ENCODE results near the gene PLIN3.
"Not testable (repeated sequence)": the region's sequence is repeated elsewhere in the genome, so short reads cannot be mapped to it uniquely, and the experiment has no call there.

PLIN3 gene

DNA sequence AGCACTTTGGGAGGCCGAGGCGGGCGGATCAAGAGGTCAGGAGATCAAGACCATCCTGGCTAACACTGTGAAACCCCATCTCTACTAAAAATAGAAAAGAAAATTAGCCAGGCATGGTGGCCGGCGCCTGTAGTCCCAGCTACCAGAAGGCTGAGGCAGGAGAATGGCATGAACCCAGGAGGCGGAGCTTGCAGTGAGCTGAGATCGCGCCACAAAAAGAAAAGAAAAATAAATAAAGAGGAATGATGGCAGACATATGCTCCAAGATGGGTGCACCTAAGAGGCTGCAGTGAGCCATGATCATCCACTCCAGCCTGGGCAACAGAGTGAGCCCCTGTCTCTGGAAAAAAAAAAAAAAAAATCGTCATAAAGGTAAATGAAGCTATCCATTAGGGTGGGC is 21.5 kb downstream of the PLIN3 start:
- not testable (repeated sequence) for DNase-seq

DNA sequence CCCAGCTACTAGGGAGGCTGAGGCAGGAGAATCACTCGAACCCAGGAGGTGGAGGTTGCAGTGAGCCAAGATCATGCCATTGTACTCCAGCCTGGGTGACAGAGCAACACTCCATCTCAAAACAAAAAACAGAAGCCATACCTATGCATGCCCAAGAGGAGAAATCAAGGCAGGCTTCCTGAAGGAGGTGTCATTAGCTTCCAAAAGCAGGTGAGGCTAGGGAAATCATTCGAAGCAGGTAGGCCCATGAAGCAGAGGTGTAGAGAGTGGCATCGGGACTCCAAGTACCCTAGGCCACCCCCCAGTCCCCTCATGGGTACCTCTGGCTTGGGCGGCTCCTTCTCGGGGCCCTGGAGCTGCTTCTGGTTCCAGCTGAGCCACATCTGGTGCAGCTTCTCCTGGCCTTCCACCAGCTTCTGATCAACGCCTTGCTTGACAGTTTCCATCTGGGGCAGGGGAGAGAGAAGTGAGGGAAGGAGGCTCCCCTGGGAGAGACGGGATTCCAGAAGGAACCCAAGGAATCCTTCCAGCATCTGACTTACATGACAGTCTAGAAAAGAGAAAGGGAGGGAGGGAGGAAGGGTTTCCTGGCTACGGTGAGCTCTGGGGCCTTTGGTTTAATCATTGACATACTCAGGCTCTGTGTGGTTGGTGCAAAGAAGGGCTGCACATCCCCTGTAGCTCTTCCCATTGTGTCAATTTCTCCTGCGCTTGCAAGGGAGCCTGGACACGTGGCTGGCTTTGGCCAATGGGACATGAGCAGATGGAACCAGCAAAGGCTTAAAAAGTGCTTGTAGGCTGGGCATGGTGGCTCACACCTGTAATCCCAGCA is 22.9 kb downstream of the PLIN3 start:
- no peak for DNase-seq

DNA sequence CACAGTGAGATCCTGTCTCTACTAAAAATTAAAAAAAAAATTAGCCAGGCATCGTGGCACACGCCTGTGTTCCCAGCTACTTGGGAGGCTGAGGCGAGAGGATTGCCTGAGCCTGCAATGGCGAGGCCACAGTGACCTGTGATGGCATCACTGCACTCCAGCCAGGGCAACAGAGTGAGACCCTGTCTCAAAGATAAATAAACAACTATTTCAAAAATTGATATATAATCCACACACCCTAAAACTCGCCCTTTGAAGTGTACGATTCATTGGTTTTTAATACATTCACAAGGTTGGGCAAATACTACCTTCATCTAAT is 23.9 kb downstream of the PLIN3 start:
- no peak for DNase-seq

DNA sequence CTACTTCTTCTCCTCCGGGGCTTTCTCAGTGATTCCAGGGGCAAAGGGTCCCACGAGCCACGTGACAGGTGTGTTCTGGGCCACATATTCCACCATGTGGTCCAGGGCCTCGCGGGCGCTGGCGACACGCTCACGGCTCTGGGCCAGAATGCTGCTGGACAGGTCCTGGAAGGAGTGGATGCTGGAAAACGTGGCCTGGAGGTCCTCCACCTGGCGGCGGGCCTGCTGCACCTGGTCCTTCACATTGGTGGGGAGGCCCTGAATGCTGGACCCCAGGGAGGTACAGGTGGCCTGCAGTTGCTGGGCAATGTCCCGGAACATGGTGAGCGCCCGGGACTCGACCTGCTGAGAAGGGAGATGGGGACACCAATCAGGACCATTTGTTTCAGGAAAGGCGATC is 28.3 kb downstream of the PLIN3 start:
- DNase-seq, result no peak

DNA sequence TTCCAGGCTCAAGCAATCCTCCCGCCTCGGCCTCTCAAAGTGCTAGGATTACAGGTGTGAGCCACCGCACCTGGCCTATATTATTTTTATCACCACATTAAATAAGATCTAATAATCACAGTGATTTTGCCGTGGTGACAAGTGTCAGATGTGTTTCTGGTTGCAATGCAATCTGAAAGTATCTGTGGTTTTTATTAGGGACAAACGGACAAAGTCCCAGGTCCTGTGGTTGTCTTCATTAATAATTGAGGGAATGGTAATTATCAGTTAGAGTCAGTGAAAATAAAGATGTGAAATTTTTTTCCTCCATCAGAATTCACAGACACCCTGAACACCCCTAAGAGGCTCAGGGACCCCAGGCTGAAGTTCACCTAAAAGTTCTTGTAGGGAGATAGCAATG is 34.7 kb downstream of the PLIN3 start:
- DNase-seq, result no peak

DNA sequence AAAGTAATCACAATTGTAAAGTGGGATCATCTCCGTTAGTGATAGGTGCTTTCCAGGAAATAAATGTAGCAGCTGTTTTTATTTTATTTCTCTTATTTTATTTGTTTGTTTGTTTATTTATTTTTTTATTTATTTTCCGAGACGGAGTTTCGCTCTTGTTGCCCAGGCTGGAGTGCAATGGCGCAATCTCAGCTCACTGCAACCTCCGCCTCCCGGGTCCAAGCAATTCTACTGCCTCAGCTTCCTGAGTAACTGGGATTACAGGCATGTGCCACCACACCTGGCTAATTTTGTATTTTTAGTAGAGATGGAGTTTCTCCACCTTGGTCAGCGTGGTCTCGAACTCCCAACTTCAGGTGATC is 35.5 kb downstream of the PLIN3 start:
- DNase-seq, result not testable (repeated sequence)

DNA sequence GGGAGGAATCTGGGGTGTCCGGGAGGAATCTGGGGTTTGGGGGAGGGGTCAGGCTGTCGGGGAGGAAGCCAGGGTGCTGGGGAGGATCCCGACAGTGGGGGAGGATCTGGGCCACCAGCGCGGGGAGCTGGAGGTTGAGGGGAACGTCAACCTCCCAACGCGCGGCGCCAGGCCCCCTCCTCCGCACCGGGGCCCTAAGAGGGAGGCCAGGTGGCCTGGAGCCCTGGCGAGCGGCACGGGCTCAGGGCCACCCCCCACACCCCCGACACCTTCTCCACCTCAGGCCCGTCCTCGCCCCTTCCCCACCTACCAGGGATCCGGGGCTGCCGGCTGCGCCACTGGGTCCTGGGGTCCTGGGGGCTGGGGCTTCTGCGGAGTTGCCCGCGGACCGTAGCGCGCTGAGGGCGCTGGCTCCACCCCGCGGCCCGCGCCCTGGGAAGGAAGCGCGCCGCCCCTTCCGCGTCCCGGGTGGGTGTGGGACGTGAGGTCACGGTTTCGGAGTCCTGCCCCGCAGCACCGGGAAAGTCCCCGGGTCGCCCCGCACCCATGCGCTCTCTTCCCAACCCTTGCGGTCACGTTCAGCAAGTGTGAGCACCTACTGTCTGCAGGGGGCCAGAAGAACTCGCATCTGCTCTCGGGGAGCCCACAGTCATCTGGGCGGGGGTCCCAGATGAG is 36.0 kb downstream of the PLIN3 start, which contains the start of gene TICAM1:
Gene TICAM1, minus strand, starts transcription at position 409 of the 675 bp plus-strand sequence. CDS start 13,335 bp downstream, outside the sequence.
- peak; percentile 90 for DNase-seq

DNA sequence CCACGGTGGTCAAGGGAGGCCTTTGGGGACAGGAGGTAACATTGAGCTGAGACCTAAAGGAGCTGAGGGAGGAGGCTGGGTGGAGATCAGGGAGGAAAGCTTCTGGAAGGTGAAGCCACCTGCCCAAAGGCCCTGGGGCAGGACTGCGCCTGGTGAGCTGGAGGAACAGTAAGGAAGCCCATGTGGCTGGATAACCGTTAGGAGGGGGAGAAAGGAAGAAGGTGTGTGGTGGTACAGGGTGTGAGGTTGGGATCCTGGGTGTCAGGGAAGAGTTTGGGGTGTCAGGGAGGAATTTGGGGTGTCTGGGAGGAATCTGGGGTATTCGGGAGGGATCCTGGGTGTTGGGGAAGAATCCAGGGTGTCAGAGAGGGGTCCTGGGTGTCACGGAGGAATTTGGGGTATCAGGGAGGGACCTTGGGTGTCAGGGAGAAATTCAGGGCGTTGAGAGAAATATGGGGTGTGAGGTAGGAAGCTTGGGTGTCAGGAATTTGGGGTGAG is 36.6 kb downstream of the PLIN3 start:
- DNase-seq, result no peak

DNA sequence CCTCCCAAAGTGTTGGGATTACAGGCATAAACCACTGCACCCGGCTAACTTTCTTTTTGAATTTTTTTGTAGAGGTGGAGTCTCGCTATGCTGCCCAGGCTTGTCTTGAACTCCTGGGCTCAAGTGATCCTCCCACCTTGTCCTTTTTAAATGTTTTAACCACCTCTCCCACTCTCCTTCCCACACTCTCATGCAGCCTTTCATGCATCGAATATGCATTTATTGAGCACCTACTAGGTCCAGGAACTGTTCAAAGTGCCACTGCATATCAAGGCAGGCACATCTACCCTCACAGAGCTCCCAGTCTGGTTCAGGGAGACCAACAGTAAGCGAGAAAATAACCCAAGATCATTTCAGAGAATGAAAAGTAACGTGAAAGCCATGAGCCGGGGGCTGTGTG is 37.1 kb downstream of the PLIN3 start:
- DNase-seq, result no peak

DNA sequence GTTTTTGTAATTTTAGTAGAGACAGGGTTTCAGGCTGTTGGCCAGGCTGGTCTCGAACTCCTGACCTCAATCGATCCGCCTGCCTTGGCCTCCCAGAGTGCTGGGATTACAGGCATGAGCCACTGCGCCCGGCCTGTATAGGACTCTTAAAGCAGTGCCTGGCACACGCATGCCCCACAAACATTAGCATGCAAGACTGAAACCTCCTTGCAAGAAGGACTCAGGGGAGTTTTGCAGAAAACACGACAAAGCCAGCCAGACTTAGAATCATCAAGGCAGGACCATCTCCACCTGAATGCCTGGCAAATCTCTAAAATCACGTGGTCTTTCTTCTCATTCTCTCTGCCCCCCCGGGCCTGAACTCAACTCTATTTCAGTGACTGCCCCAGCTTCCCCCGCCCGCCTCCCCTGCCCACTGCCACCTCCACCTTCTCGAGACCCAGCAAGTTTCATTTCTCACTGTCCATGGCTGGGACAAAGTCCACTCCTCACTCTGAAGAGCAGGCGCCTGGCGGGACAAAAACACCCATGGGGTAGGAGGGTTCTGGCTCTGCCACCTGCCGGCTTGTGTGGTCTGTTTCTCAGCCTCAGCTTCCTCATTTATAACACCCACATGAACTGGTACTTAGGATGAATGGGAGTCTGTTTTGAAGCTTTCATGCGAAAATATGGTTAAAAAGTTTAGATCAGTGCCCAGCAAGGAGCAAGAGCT is 38.3 kb downstream of the PLIN3 start:
- peak; percentile 26 for DNase-seq

DNA sequence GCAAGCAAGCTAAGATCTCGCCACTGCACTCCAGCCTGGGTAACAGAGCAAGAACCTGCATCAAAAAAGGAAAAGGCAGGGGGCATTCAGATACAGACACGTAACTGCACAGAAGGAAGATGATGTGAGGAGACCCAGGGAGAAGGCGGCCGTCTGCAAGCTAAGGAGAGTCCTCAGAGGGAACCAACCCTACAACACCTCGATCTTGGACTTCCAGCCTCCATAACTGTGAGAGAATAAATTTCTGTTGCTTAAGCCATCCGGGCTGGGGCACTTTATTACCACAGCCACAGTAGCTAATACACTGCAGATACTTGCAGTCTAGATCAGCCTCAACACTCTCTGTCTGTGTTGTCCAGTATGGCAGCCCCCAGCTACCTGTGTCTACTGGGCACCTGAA is 43.9 kb downstream of the PLIN3 start:
- DNase-seq, result no peak

DNA sequence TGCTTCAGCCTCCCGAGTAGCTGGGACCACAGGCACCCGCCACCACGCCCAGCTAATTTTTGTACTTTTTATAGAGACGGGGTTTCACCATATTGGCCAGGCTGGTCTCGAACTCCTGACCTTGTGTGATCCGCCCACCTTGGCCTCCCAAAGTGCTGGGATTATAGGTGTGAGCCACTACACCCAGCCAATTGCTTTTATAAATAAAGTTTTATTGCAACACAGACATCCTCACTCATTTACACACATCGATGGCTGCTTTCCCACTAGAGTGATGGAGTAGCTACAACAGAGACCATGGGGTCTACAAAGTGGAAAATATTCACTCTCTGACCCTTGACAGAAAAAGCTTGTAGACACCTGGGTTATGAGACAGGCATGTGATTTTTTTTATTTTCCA is 45.1 kb downstream of the PLIN3 start:
- DNase-seq, result not testable (repeated sequence)

DNA sequence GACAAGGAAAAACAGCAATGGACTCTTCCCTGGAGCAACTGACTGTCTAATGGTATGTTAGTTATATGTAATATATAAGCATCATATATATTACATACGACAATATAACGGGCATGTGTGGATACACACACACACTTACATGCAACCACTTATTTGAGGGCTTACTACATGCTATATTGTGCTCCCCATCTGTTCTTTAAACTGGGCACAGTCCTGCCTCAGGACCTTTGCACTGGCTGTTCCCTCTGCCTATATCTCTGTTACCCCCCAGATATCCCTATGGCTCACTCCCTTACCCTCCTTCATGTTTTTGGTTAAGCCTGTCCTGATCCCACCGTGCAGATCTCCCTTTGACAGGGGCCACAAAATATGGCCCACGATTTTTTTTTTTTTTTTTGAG is 46.2 kb downstream of the PLIN3 start:
- no peak for DNase-seq

DNA sequence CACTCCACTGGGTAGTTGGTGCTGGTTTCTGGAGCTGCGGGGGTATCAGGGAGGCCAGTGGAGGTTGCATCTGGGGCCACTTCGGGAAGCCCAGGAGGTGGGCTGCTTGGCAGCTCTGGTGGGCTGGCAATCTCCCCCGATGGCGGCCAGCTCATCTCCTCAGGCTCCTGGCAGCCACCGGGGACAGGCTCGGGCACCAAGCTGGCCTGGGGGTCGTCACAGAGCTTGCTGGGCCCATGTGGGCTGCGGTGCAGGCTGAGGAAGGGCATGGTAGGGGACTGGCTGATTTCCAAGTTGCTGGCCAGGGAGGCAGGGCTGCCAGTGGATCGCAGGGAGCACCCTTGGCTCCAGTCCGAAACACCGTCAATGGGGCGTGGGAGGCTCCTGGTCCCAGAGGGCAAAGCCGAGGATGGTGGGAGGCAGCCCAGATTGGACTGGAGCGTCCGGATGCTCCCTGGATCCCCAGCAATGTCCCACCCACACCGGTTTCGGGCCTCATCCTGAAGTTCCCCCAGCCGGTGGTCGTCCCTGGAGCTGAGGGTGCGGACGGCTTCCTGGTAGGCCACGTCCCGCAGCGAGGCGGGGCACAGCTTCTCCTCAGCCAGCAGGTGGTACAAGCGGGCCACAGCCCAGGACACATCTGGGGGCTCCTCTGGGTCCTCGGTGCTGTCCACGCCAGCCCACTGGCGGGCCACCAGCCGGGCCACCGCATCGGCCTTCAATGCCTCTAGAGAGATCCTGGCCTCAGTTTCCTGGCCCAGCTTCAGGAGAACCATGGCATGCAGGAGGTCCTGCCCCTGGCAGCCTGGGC is 49.8 kb downstream of the PLIN3 start:
- no peak for DNase-seq

DNA sequence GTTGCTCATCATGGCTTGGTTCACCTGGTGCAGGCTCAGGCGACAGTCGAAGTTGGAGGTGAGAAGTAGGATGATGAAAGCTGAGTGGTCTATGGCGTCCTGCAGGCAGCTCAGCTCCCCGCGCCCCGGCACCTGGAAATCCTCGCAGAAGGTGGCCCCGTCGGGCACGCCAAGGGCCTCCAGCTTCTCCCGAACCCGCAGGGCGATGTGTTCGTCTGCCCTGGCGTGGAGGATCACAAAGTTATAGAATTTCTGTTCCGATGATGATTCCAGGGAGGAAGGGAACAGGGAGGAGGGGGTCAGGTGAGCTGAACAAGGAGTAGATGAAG is 50.6 kb downstream of the PLIN3 start:
- no peak for DNase-seq

DNA sequence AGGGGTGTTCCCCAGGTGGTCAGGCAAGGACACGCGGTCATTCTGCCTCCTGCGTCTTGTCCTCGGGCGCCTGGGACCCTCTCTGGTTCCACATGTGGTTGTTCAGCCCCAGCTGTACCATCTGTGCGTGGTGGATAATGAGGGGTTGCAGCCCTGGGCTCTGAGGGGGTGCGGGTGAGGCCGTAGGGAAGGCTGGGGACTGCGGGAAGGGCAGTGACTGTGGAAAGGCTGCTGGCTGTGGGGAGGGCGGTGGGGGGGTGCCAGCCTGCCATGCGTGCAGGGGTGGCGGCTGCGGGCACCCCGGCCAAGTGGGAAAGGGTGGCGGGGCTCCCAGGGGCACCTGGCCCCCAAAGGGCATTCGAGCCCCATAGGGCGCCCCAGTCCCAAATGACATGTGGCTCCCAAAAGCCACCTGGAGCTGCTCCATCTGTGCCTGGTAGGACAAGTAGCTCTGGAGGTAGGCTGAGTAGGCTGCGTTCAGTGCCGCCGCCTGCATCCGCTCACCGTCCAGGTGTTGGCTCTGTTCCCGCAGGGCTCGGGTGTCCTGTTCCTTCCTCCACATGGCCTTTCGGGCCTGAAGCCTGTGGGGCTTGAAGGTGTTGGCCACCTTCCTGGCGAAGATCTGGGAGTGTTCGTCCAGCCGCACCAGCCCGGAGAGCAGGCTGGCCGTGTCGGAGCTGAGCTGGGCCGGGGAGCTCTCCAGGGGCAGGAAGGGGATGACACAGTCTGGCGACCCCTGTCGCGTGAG is 51.1 kb downstream of the PLIN3 start:
- DNase-seq, result no peak

DNA sequence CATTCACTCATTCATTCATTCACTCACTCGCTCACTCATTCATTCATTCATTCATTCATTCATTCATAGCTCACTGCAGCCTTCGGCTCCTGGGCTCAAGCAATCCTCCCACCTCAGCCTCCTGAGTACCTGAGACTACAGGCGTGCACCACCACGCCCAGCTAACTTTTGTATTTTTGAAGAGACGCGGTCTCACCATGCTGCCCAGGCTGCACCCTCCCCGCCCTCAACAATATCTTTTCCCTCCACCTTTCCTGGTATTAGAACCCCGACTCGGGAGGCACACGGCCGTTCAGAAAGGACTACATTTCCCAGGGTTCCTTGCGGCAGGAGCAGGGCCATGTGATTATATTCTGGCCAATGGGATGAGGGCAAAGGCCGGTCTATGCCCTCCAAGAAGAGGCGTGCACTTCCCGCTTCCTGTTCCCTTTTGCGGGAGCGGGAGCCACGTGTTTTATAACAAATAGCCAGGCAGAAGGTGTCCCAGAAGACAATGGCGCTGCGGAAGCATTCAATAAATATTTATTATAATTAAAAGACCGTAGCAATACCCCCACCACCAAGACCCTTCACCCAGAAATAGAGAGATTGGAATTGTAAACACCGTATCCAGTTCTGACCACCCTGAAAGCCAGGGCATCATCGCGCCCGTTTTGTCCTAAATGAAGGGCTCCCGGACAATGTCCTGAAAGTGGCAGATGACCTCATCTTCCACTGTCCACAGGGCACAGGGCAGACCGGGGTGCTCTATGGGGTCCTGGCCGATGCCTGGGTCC is 51.9 kb downstream of the PLIN3 start:
- peak; percentile 83 for DNase-seq

DNA sequence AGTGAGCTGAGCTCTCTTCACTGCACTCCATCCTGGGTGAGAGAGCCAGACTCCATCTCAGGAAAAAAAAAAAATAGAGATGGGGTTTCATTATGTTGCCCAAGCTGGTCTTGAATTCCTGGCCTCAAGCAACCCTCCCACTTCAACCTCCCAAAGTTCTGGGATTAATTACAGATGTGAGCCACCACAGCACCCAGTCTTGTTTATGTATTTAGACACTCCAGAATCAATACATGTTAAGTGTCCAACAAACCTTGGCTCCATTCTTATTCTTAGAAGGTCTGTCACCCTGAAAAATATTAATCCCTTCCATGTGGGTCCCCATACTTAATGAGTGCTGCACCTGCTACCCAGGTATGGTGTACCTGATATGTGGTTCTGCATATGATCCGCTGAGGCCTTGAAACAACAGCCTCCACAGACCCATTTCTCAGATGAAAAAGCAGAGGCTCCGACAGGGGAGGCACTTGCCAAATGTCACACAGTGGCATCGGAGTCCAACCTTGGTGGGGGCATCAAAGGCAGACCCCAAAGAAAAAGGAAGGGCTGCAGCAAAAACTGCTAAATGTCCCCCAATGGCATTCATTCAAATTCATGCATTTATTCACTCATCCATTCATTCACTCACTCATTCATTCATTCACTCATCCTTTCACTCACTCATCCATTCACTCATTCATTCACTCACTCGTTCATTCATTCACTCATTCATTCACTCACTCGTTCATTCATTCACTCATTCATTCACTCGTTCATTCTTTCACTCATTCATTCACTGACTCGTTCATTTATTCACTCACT is 52.6 kb downstream of the PLIN3 start:
- no peak for DNase-seq

DNA sequence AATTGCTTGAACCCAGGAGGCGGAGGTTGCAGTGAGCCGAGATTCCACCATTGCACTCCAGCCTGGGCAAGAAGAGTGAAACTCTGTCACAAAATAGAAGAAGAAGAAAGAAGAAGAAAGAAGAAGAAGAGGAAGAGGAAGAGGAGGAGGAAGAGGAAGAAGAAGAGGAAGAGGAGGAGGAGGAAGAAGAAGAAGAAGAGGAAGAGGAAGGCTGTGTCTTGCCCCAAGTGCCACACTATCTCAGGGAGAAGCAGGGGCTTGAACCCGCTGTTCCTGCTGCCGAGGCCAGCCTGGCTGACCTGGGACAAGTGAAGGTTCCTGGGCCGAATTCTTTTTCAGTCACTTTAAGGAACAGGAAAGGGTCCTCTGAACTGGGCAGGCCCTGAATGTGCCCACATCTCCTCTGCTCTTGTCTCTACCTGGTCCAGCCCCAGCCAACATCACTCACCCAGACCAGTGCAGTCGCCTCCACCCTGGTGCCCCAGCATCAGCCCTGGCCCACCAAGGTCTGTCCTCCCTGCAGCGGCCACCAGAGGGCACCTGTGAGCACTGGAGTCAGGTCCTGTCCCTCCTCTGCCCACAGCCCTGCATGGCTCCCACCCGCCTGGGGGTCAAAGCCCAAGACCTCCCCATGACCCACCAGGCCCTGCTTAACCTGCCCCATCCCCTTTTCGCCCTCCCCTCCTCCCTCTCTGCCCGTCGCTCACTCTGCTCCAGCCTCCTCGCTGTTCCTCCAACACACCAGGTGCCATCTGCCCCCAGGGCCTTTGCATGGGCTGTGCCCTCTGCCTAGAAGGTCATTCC is 55.9 kb downstream of the PLIN3 start:
- DNase-seq, result peak; percentile 85

DNA sequence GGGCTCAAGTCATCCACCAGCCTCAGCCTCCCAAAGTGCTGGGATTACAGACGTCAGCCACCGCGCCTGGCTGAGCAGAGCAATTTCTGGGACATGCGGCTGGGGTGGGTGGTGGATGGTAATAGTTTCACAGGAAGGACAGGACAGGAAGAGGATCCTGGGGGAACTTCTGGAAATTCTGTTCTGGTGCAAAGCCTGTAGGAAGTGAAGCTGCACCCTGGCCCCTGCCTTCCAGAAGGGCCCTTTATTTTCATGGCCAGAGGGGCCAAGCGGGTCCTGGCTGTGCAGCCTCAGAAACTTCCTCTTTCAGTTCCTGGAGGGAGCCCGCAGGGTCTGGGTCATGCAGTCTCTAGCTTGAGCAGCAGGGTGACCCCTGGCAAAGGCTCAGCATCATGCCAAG is 60.3 kb downstream of the PLIN3 start:
- DNase-seq, result no peak
